ENCODE measurements around the gene NYAP1.
A peak's percentile ranks its signal among the peaks of the same experiment; 100 is the strongest.
"Not testable (repeated sequence)": the region's sequence is repeated elsewhere in the genome, so short reads cannot be mapped to it uniquely, and the experiment has no call there.

NYAP1 gene

GRCh38 chr7:100496509-100496908 lies 12.8 kb downstream of the NYAP1 start:
- H3K36me3 Mint-ChIP-seq (ENCODE audit: low read depth), result peaks cover 9% of the 10 kb centered on the region
- H3K27me3 Mint-ChIP-seq (ENCODE audit: low read depth, poor library complexity), result peaks cover 18% of the 10 kb centered on the region
- H3K4me3 Mint-ChIP-seq, result no peak overlapping the region
- TF ChIP-seq CTCF (IDR thresholded peaks at IDR 0.05), result no peak
- no peaks in the 10 kb centered on the region for H3K9me3 Mint-ChIP-seq
- H3K4me1 Mint-ChIP-seq, result peaks cover 41% of the 10 kb centered on the region
- no peak overlapping the region for H3K27ac Mint-ChIP-seq
- DNase-seq, result no peak

DNA sequence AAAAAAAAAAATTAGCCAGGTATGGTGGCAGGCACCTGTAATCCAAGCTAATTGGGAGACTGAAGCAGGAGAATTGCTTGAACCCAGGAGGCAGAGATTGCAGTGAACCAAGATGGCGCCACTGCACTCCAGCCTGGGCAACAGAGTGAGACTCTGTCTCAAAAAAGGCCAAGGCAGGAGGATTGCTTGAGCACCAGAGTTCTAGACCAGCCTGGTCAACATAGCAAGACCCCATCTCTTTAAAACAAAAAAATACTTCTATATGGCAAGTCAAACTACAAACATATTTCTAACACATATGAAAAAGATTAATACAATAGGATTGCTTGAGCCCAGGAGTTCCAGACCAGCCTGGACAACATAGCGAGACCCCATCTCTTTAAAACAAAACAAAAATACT lies 17.0 kb downstream of the NYAP1 start:
- H3K27ac Mint-ChIP-seq; DNase-seq; H3K9me3 Mint-ChIP-seq; H3K4me3 Mint-ChIP-seq; H3K27me3 Mint-ChIP-seq (ENCODE audit: low read depth, poor library complexity); H3K36me3 Mint-ChIP-seq (ENCODE audit: low read depth); H3K4me1 Mint-ChIP-seq: not testable (repeated sequence)

- not testable (repeated sequence) for H3K4me3 Mint-ChIP-seq; H3K36me3 Mint-ChIP-seq (ENCODE audit: low read depth); H3K9me3 Mint-ChIP-seq; DNase-seq; H3K4me1 Mint-ChIP-seq
- H3K27ac Mint-ChIP-seq, result peak overlapping the region; percentile 23
- H3K27me3 Mint-ChIP-seq (ENCODE audit: low read depth, poor library complexity), result peaks cover 15% of the 10 kb centered on the region
Measured at GRCh38 chr7:100504031-100504430, 20.3 kb downstream of the NYAP1 start.

GRCh38 chr7:100504887-100505611 lies 21.3 kb downstream of the NYAP1 start:
- no peak for TF ChIP-seq CTCF (IDR thresholded peaks at IDR 0.05)
- peaks cover 15% of the 10 kb centered on the region for H3K27me3 Mint-ChIP-seq (ENCODE audit: low read depth, poor library complexity)
- DNase-seq, result no peak
- no peaks in the 10 kb centered on the region for H3K36me3 Mint-ChIP-seq (ENCODE audit: low read depth)
- H3K27ac Mint-ChIP-seq, result no peak overlapping the region
- H3K4me1 Mint-ChIP-seq, result no peaks in the 10 kb centered on the region
- no peak overlapping the region for H3K4me3 Mint-ChIP-seq
- H3K9me3 Mint-ChIP-seq, result no peaks in the 10 kb centered on the region

GRCh38 chr7:100506356-100506923 lies 22.7 kb downstream of the NYAP1 start:
- Mint-ChIP-seq H3K9me3 (no peaks in the 10 kb centered on the region), H3K36me3 (ENCODE audit: low read depth) (no peaks in the 10 kb centered on the region)
- DNase-seq, result peak; percentile 15

DNA sequence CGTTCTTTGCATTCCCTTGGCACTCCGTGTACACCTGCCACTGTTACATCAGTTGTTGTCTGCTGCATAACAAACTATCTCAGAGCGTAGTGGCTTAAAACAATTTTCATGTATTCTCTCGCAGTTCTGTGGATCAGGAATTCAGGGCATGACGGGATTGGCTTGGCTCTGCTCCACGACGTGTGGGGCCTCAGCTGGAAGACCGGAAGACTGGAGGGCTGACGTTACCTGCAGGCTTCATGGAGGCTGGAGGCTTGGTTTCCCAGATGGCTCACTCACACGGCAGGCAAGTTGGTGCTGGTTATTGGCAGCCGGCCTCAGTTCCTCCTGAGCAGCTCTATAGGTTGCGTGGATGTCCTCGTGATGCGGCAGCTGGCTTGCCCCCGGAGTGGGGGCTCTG lies 25.5 kb downstream of the NYAP1 start:
- no peak overlapping the region for H3K4me3 Mint-ChIP-seq
- no peaks in the 10 kb centered on the region for H3K4me1 Mint-ChIP-seq
- H3K27ac Mint-ChIP-seq, result no peak overlapping the region
- no peaks in the 10 kb centered on the region for H3K36me3 Mint-ChIP-seq (ENCODE audit: low read depth)
- TF ChIP-seq CTCF (IDR thresholded peaks at IDR 0.05), result no peak
- no peaks in the 10 kb centered on the region for H3K9me3 Mint-ChIP-seq
- H3K27me3 Mint-ChIP-seq (ENCODE audit: low read depth, poor library complexity), result peaks cover 15% of the 10 kb centered on the region
- DNase-seq, result no peak

More at GRCh38 chr7:100506356-100506923, 22.7 kb downstream of the NYAP1 start:
- peaks cover 15% of the 10 kb centered on the region for H3K27me3 Mint-ChIP-seq (ENCODE audit: low read depth, poor library complexity)
- H3K27ac Mint-ChIP-seq, result peak overlapping the region; percentile 54
- no peak for TF ChIP-seq CTCF (IDR thresholded peaks at IDR 0.05)
- no peak overlapping the region for H3K4me3 Mint-ChIP-seq
- H3K4me1 Mint-ChIP-seq, result no peaks in the 10 kb centered on the region
